MCF 10A (cell line): ENCODE results near the gene GRM8. TPM values are rescaled to one million over a fixed set of nuclear protein-coding genes. Genes with fewer than 3 reads are reported as not detected.

ENCODE experiments used
- BruUV-seq: library from RNA; stranded (reverse); fragments of 400-500 nt; replicated peaks from 2 replicates; lab custom pipeline; 2021; lab: Mats Ljungman, UMichigan
- CTCF ChIA-PET: fragments of 300-600 bp; sonication (Branson Sonifier 250); formaldehyde crosslinking; extraction: SDS; loops from one replicate; lab custom pipeline; 2021; ENCODE audit warnings: antibody characterized with exemption, inconsistent platforms; lab: Yijun Ruan, JAX
- POLR2A ChIA-PET: fragments of 300-600, 350-650 bp; sonication (Branson Sonifier 250); formaldehyde crosslinking; extraction: SDS; loops from one replicate; lab custom pipeline; 2020; ENCODE audit warnings: antibody characterized with exemption, inconsistent platforms; lab: Yijun Ruan, JAX
- DNase-seq: peaks from one replicate; pipeline ENCODE4 v3.0.0-alpha.2; 2018; ENCODE audit not compliant: unreplicated experiment
- H3K27ac Mint-ChIP-seq: one replicate; pipeline ENCODE4 v1.8.0; 2022; ENCODE audit warnings: mild to moderate bottlenecking, low read depth, mixed read lengths; ENCODE audit not compliant: unreplicated experiment
- H3K27me3 Mint-ChIP-seq: one replicate; pipeline ENCODE4 v1.8.0; 2022; ENCODE audit warnings: mixed read lengths; ENCODE audit not compliant: insufficient read depth, unreplicated experiment
- H3K36me3 Mint-ChIP-seq: one replicate; pipeline ENCODE4 v1.8.0; 2022; ENCODE audit warnings: mild to moderate bottlenecking, moderate library complexity, mixed read lengths; ENCODE audit not compliant: insufficient read depth, unreplicated experiment
- H3K4me1 Mint-ChIP-seq: one replicate; pipeline ENCODE4 v1.8.0; 2022; ENCODE audit warnings: mixed read lengths; ENCODE audit not compliant: insufficient read depth, unreplicated experiment
- H3K4me3 Mint-ChIP-seq: one replicate; pipeline ENCODE4 v1.8.0; 2022; ENCODE audit warnings: mild to moderate bottlenecking, moderate library complexity, mixed read lengths; ENCODE audit not compliant: unreplicated experiment
- H3K9me3 Mint-ChIP-seq: one replicate; pipeline ENCODE4 v1.8.0; 2022; ENCODE audit warnings: mixed read lengths; ENCODE audit not compliant: unreplicated experiment
- CTCF ChIP-seq: fragments of 200-600 bp; IDR thresholded peaks from one replicate; pipeline ENCODE4 v1.8.0; 2022; ENCODE audit warnings: antibody characterized with exemption, mild to moderate bottlenecking; ENCODE audit not compliant: unreplicated experiment
- intact Hi-C: fragments of 100-400 bp; cut with micrococcal nuclease; formaldehyde crosslinking; loops from 2 replicates; pipeline ENCODE4 v1.14.1; 2022
- total RNA-seq: library from RNA; stranded (reverse); gene quantifications from 2 replicates; pipeline ENCODE4 v1.2.3, GENCODE V29; 2022

GRM8 gene
- total RNA-seq, 1 experiment from 2014 or later, result not detected

GRCh38 chr7:127107601-127108007, 145.1 kb downstream of the GRM8 start:
- BruUV-seq, result no TSS peak
- CTCF ChIA-PET, result interaction anchor here (0.6 to 1.1 kb wide), 3 partner anchors 9 to 183 kb away, joined by 3 read pairs; no protein-coding TSS in a partner anchor
- POLR2A ChIA-PET, result interaction anchor here (0.5 kb wide), 1 partner anchor 41 kb away, joined by 3 read pairs; no protein-coding TSS in a partner anchor
- peak; percentile 81 for DNase-seq
- no peaks in the 10 kb centered on the region for H3K27me3 Mint-ChIP-seq
- intact Hi-C loops, result loop anchor here (1.0 kb wide), 2 partner anchors 147 to 407 kb away; no protein-coding TSS in a partner anchor
- H3K36me3 Mint-ChIP-seq, result no peaks in the 10 kb centered on the region
- no peaks in the 10 kb centered on the region for H3K4me1 Mint-ChIP-seq
- H3K9me3 Mint-ChIP-seq, result peaks cover 21% of the 10 kb centered on the region
- H3K4me3 Mint-ChIP-seq, result no peak overlapping the region
- no peak overlapping the region for H3K27ac Mint-ChIP-seq
- TF ChIP-seq CTCF, result peak; percentile 67

- Mint-ChIP-seq H3K27me3 (no peaks in the 10 kb centered on the region), H3K9me3 (no peaks in the 10 kb centered on the region), H3K36me3 (no peaks in the 10 kb centered on the region), H3K4me3 (no peak overlapping the region), H3K27ac (no peak overlapping the region), H3K4me1 (no peaks in the 10 kb centered on the region)
- no peak for TF ChIP-seq CTCF
- no peak for DNase-seq
- ChIA-PET POLR2A (no interaction called here), CTCF (no interaction called here)
- no TSS peak for BruUV-seq
- intact Hi-C loops, result no loop called here
These were observed 159.4 kb downstream of the GRM8 start for GRCh38 chr7:127093340-127093739.

GRCh38 chr7:127091620-127092019, 161.1 kb downstream of the GRM8 start:
- Mint-ChIP-seq H3K27ac (no peak overlapping the region), H3K4me3 (no peak overlapping the region), H3K9me3 (no peaks in the 10 kb centered on the region), H3K4me1 (no peaks in the 10 kb centered on the region), H3K27me3 (no peaks in the 10 kb centered on the region), H3K36me3 (no peaks in the 10 kb centered on the region)
- no peak for TF ChIP-seq CTCF
- POLR2A ChIA-PET, result no interaction called here
- intact Hi-C loops, result no loop called here
- CTCF ChIA-PET, result no interaction called here
- DNase-seq, result no peak
- no TSS peak for BruUV-seq

- no peaks in the 10 kb centered on the region for H3K9me3 Mint-ChIP-seq
- no peak for TF ChIP-seq CTCF
- intact Hi-C loops, result no loop called here
- ChIA-PET POLR2A (no interaction called here), CTCF (no interaction called here)
- no TSS peak for BruUV-seq
- no peak overlapping the region for H3K4me3 Mint-ChIP-seq
- no peaks in the 10 kb centered on the region for H3K4me1 Mint-ChIP-seq
- H3K27me3 Mint-ChIP-seq, result no peaks in the 10 kb centered on the region
- no peak overlapping the region for H3K27ac Mint-ChIP-seq
- no peak for DNase-seq
- no peaks in the 10 kb centered on the region for H3K36me3 Mint-ChIP-seq
These were observed 163.6 kb downstream of the GRM8 start for GRCh38 chr7:127089146-127089545.
